Gastrocnemius medialis (tissue), 4 donors: Measurements from ENCODE around the gene MSI2.

Experiments
- CTCF ChIP-seq, 5 experiments: fragments of 450-650 bp in 3 of 5; fragments of 200-600 bp in 2 of 5; sonication (generic) in 2 of 5; IDR thresholded peaks in 4 of 5; conservative IDR thresholded peaks in 1 of 5; 1 replicate in 4 of 5; 2 replicates in 1 of 5; pipeline ENCODE4 v1.5.1; 2016 to 2019; ENCODE audit warnings: antibody characterized with exemption in 5 of 5, mild to moderate bottlenecking in 3 of 5, moderate library complexity in 3 of 5
- POLR2A ChIP-seq, 2 donors: fragments of 450-650 bp; IDR thresholded peaks; one replicate each; pipeline ENCODE4 v1.6.1; 2017; ENCODE audit warnings: antibody characterized with exemption in 2 of 2, mild to moderate bottlenecking in 2 of 2, moderate library complexity in 2 of 2

- TF ChIP-seq POLR2A (IDR thresholded peaks at IDR 0.05) (no peak), CTCF (IDR thresholded peaks at IDR 0.05 in 4 of 5, conservative IDR thresholded peaks at IDR 0.05 in 1 of 5) (no peak)
Observed at GRCh38 chr17:57397402-57397801, 141.1 kb downstream of the MSI2 start.
